Epithelial cell of proximal tubule (primary cell): ENCODE measurements around the gene HIVEP3. TPM values are rescaled to one million over a fixed set of nuclear protein-coding genes. Genes with fewer than 3 reads are reported as not detected.

Source experiments
- DNase-seq: peaks from one replicate; pipeline ENCODE4 v3.0.0-alpha.2; 2011; ENCODE audit warnings: low read depth
- H3K4me3 ChIP-seq: 2 replicates; pipeline ENCODE4 v1.5.1; 2011; ENCODE audit warnings: low read depth, mild to moderate bottlenecking, low read length
- CTCF ChIP-seq: conservative IDR thresholded peaks from 2 replicates; pipeline ENCODE4 v1.5.1; 2012; ENCODE audit warnings: low read depth, mild to moderate bottlenecking, low read length
- total RNA-seq: library from RNA; depleted of rRNA; stranded (reverse); fragments of >200 nt; gene quantifications from 2 replicates; pipeline ENCODE4 v1.2.3, GENCODE V29; 2015

HIVEP3 gene
- total RNA-seq, 1 donor from 2014 or later = 3.9 TPM

GRCh38 chr1:41735631-41736260 lies 183.0 kb downstream of the HIVEP3 start:
- no peak for DNase-seq
- no peak overlapping the region for H3K4me3 ChIP-seq
- TF ChIP-seq CTCF = no peak

- DNase-seq = no peak
- H3K4me3 ChIP-seq = no peak overlapping the region
- TF ChIP-seq CTCF = no peak
Observed at GRCh38 chr1:41735139-41735538, 183.6 kb downstream of the HIVEP3 start.

GRCh38 chr1:41734201-41734970 lies 184.3 kb downstream of the HIVEP3 start:
- TF ChIP-seq CTCF = no peak
- DNase-seq = no peak
- H3K4me3 ChIP-seq = no peak overlapping the region

GRCh38 chr1:41733725-41734124 lies 185.0 kb downstream of the HIVEP3 start:
- H3K4me3 ChIP-seq = no peak overlapping the region
- no peak for TF ChIP-seq CTCF
- DNase-seq = no peak

- H3K4me3 ChIP-seq = no peak overlapping the region
- no peak for DNase-seq
- TF ChIP-seq CTCF = no peak
Observed at GRCh38 chr1:41733021-41733420, 185.7 kb downstream of the HIVEP3 start.

- no peak overlapping the region for H3K4me3 ChIP-seq
- no peak for DNase-seq
- no peak for TF ChIP-seq CTCF
Observed at GRCh38 chr1:41731516-41732030, 187.1 kb downstream of the HIVEP3 start.

GRCh38 chr1:41730806-41731205 lies 187.9 kb downstream of the HIVEP3 start:
- TF ChIP-seq CTCF = no peak
- no peak overlapping the region for H3K4me3 ChIP-seq
- DNase-seq = no peak
